NCI-H187 treated with DMSO at 0.1 percent for 48 hours (cell line): ENCODE data around the gene MMP24OS.

Experiments used
- DNase-seq: peaks from one replicate; lab custom pipeline; 2025; lab: John Stamatoyannopoulos, UW

MMP24OS gene

DNA sequence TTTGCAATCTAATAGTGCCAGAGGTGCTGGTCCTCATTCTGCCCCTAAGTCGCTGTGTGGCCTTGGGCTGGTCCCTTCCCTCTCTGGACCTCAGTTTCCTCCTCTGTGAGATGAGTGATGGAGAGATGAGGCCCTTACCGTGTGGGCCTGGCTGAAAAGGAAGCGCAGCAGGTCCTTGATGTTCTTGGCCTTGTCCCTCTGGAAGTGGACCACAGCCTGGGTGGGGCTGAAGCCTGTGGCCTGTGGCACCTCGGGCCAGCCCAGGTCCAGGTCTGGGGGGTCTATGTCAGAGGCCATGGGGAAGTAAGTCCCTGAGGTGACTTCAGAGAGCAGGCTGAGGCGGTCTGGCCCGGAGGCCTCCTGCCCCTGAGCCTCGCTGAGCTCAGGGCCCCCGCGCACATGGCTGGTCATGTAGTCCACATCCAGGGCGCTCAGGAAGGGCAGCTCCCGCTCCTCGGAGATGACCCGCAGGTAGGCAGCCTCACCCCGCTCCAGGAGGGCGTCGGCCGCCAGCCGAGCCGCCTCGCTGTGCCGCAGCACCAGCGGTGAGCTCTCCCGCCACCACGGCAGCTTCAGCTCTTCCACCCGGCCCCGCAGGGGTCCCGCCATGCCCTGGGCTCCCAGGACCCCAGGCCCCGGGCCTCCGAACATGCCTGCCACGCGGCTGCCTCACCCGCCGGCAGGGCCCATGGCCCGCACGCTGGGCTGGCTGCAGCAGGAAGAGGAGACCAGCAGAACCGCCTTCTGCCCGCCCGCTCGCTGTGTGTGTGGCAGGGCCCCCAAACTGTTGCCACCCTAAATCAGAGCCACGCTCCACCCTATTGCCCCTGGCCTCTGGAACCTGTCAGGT is 14.0 kb upstream of the MMP24OS start, which contains the start of gene FAM83C:
FAM83C (minus strand) TSS at position 772 of the 850 bp plus-strand sequence; CDS start at position 651, 121 bp downstream.
- no peak for DNase-seq

GRCh38 chr20:35290887-35291417 is 13.0 kb upstream of the MMP24OS start:
- DNase-seq, result no peak

DNA sequence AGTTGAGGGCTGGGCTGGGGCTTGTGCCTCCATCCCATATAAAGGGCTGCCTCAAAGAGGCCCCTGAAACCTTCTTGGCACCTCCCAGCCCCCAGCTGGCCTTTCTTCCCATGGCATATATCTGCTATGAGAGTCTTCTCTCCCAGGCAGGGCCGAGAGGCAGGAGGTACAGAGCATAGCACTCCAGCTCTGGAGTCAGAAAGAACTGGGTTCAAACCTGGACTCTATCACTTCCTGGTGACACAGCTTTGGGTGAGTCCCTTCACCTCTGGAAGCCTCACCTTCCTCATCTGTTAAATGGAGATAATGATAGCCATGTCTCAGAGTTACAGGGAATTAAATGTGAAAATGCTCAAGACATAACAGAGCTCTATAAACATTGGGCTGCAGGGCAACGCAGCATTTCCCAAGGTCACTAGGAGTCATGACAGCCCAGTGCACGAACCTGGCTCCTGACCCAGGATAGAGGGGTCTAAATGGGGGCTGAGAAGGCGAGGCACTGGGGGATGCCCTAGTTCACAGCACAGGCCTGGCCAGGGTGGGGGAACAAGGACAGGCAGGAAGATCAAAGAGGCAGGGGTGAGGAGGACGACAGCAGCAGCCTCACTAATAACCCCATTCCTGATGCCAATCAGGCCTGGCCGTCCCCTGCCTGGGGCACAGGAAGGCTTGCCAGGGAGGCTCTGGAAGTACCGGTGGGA is 12.4 kb upstream of the MMP24OS start:
- no peak for DNase-seq

GRCh38 chr20:35288325-35289060 is 10.6 kb upstream of the MMP24OS start:
- no peak for DNase-seq

- DNase-seq, result no peak
These were observed 9.8 kb upstream of the MMP24OS start for GRCh38 chr20:35287509-35288324.

DNA sequence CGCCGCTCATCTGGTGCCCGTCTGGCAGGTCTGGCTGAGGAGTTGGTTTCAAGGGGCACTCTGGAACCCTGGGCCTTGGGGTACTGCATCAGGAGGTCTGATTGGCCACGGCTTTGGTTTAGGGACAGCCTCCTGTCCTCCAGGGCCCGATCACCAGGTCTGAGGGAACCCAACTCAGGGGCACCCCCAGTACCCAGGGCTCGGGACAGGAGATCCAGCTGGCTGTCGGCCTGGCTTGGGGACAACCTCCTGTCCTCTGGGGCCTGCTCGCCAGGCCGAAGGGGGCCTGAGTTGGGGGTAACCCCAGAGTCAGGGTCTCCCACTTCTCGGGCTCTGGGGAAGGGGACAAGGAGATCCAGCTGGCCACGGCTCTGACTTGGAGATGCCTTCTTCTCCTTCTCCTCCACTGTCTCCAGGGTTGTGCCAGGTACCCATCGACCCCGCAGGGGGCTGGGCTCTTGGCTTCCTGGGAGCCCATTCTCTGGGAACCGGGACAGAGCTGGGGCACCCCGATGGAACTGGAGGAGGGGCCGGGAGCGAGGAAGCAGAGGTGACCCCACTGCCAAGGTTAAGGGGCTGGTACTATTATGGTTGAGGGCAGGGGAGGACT is 9.1 kb upstream of the MMP24OS start:
- DNase-seq, result no peak

DNA sequence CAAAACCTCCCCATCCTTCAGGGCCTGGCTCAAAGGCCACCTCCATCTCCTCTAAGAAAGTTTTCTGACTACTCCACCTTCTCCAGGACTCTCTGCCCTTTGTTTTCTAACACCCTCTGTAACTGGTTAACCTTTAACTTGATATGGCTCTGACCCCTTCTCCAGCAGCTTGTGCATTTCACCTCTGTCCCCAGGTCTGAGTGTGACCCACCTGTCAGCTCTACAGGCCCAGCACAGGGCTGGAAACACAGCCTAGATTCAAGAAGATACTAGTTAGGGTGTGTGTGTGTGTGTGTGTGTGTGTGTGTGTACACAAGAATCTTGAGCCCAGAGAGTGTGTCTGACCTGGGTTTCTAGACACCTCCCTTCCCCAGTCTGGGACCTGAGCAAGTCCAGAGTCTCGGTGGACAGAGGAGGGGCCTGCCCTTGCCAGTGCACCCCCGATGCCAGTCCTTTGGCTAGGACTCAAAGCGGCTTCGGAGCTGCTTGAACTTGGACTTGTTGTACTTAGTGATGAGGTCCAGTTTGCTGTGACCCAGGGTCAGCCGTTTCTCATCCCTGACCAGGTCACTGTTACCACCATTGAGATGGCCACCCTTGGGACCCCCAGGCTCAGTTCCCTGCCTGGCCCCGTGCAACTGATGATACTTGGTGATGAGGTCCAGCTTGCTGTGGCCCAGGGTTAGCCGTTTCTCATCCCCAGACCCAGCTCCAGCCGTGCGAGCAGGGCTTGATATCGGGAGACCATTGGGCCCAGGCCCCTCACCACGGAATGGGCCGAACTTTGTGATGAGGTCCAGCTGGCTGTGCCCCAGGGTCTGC is 8.4 kb upstream of the MMP24OS start:
- no peak for DNase-seq

DNA sequence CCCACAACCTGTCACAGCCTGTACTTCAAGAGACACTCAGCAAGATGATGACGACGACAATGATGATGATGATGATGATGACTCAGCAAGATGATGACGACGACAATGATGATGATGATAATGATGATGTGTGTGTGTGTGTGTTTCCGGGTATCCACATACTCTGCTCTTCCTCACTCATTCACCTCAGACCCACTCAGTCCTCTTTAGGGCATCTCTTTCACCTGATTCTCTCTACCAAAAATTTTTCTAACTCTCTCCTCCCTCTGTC is 7.8 kb upstream of the MMP24OS start:
- DNase-seq, result no peak

DNA sequence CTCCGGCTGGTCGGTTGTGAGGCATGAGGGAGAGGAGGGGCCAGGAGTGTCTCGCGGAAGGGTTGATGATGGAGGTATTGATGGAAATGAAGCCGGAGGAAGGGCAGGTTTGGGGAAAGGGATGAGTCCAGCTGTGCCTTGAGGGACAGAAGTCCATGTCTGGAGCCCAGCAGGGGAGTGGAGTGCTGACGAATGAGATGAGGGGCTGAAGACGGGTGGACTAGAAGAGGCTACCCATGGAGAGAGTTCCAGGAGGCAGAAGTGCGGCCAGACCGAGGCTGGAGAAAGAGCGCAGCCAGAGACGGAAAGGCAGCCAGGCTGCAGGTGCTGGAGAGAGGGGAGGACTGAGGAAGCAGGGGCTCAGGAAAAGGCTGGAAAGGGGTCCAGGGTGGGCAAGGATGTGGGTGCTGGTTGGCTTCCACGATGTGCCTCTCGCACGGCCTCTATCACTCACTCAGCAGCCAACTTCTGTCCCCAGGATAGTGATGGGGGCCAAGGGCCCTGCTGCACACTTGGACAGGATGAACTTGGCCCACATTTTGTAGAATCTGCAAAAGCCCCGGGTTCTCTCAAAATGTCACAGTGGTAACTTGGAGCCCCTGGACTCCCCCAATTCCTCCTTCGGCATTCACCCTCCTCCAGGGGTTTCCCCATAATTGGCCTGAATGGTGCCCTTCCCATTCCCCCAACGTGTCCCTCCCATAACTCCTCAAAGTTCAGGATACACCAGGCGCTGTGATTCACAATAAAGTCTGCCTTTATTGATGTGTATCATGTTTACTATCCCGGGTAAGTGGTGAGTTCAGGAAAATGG is 7.3 kb upstream of the MMP24OS start:
- DNase-seq, result no peak

DNA sequence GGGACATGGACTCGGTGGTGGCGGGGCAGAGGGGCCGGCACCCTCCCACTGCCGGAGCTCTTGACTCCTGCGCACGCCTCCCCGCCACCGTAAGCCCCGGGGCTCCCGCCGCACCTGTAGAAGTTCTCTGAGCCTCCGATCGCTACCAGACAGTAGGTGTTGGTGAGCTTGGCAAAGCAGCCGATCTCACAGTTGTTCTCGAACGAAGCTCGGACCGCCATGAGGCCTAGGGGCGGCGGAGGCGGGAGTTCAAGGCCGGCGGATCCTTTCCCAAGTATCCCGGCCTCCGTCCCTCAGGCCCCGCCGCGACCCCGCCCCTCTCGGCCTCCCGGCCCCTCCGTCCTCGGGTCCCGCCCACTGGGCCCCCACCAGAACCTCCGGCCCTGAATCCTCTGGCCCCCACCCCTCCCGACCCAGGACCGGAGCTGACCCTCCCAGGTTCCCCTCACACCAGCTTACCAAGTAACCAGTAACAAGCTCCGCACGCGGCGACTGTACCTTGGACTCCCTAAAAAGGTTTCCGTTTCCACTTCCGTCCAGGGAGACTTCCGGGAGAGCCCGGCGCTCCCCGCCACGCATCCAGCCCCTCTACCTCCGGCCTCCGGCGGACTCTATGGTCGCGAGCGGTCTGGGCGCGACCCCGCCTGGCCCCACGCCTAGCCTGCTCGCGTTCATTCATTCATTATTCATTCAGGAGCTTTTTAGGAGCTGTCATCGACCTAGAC is 6.5 kb upstream of the MMP24OS start, which contains the start of gene EIF6:
EIF6 (minus strand) TSS at position 506 of the 725 bp plus-strand sequence; CDS start at position 221, 285 bp downstream.
- no peak for DNase-seq

- DNase-seq, result no peak
These were observed 5.7 kb upstream of the MMP24OS start for GRCh38 chr20:35283441-35284266.

DNA sequence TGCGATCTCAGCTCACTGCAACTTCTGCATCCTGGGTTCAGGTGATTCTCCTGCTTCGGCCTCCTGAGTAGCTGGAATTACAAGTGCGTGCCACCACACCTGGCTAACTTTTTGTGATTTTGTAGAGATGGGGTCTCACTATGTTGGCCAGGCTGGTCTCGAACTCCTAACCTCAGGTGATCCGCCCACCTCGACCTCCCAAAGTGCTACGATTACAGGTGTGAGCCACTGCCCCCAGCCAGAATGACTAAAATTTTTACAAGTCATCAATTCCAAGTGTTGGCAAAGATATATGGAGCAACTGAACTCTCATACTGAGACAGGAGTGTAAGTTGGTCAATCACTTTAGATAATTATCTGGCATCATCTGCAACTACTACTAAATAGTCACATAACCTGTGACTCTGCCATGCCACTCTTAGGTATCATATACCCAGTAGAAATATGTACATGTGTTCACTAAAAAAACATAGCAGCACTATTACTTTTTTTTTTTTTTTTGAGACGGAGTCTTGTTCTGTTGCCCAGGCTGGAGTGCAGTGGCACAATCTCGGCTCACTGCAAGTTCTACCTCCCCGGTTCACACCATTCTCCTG is 3.7 kb upstream of the MMP24OS start:
- no peak for DNase-seq

GRCh38 chr20:35280523-35280922 is 2.6 kb upstream of the MMP24OS start:
- DNase-seq, result no peak

DNA sequence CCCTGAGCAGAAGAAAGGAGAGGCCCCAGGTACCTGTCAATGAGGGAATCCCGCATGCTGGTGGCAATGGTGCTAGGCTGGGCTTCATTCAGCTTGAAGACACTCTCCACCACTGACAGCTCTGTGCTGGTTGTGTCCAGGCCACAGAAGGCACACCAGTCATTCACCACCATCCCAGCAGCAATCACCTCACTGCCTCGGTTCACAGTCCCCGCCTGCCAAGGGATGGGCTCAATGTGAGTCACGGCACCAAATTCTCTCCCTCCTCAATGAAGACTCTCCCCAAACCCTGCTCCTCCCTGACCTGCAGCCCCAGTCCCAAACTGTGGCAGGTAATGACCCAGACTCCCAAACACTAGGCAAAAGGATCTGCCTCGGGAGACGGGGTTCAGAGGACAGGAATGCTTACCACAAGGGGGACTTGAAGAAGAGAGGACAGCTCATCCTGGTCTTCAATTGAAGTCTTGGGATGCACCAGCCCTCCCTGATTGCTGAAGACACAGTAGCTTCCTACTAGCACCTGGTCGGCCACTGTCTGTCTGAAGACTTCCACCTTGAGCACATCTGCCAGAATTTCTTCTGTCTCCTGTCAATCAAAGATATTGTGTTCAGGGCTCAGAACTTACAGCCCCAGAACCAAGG is 1.7 kb upstream of the MMP24OS start:
- no peak for DNase-seq

DNA sequence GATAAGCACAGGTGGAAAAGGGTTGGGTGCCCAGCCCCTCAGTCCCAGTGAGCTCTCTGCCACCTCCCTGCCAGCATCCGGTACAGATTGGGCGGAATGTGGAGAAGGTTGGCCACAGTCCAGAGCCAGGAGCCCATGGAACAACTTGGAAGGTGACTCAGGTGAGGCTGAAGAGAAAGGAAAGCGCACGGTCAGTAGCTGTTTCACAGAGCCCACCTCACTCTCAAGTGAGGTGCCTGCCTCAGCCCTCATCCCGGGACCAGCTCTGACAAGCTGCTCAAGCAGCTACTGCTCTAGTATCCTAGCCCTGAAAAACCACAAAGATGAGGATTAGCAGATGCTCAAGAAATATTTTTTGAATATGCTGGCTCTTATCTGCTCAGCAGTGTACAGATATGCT is 1.1 kb upstream of the MMP24OS start:
- DNase-seq, result no peak

DNA sequence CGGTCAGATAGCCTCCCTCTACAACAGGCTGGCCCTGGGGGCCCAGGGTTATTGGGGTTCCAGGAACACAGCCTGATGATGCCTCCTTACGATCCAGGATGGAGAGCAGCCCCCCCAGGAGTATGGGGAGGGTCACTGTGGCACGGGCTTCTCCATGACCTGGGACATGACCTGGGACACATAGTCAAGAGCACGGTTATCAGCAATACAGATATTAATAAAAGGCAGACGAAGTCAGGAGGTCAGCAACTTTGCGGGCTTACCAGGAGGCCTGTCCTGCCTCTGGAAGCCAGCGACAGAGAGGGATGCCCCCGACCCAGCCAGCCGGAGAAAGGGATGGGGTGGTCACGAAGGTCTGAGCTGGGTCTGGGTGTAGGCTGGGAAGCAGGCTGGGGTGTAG is 795 bp downstream of the MMP24OS start:
- DNase-seq, result no peak

DNA sequence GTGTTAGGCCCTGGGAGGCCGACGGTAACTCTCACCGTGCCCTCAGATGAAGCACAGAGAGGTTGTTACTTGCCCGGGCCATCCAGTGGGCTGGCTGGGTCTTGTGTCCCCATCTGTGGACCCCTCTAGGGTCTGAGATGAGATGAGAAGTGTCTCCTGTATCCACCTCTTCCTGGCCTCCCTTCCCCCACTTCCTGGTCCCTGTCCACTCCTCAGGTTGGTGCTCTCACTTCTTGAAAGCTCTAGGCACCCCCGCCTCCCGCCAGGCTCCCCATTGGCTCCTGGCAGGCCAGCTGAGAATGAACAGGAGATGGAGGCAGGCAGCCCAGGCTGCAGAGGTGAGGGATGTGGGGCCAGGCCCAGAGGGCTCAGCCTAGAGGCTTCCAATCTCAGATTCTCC is 1.5 kb downstream of the MMP24OS start:
- DNase-seq, result no peak
